NCI-H69 (cell line): ENCODE data around the gene TPM4.
A peak's percentile ranks its signal among the peaks of the same experiment; 100 is the strongest.
"Not testable (repeated sequence)": the region's sequence is repeated elsewhere in the genome, so short reads cannot be mapped to it uniquely, and the experiment has no call there.

ENCODE experiments used
- DNase-seq: peaks from one replicate; lab custom pipeline; 2025; lab: John Stamatoyannopoulos, UW

TPM4 gene

GRCh38 chr19:16073988-16074387, 2.3 kb upstream of the TPM4 start:
- no peak for DNase-seq

GRCh38 chr19:16074488-16075365, 1.6 kb upstream of the TPM4 start:
- DNase-seq = no peak

GRCh38 chr19:16075430-16076153, 703 bp upstream of the TPM4 start:
- DNase-seq = no peak

- peak; percentile 71 for DNase-seq
Measured at GRCh38 chr19:16076958-16077611, 790 bp downstream of the TPM4 start.

- DNase-seq = no peak
Measured at GRCh38 chr19:16077984-16078758, 1.9 kb downstream of the TPM4 start.

GRCh38 chr19:16078759-16079707, 2.7 kb downstream of the TPM4 start:
- DNase-seq = peak; percentile 45

- DNase-seq = no peak
Measured at GRCh38 chr19:16084067-16084685, 7.9 kb downstream of the TPM4 start.

- DNase-seq = no peak
Measured at GRCh38 chr19:16085115-16085514, 8.8 kb downstream of the TPM4 start.

GRCh38 chr19:16087404-16087803, 11.1 kb downstream of the TPM4 start:
- not testable (repeated sequence) for DNase-seq

- DNase-seq = no peak
Measured at GRCh38 chr19:16087940-16088339, 11.6 kb downstream of the TPM4 start.

GRCh38 chr19:16088351-16089009, 12.2 kb downstream of the TPM4 start:
- DNase-seq = no peak

- no peak for DNase-seq
Measured at GRCh38 chr19:16089010-16089846, 12.9 kb downstream of the TPM4 start.

GRCh38 chr19:16091546-16092475, 15.5 kb downstream of the TPM4 start:
- no peak for DNase-seq

GRCh38 chr19:16094360-16095070, 18.2 kb downstream of the TPM4 start:
- no peak for DNase-seq

GRCh38 chr19:16095071-16095571, 18.8 kb downstream of the TPM4 start:
- no peak for DNase-seq

- DNase-seq = no peak
Measured at GRCh38 chr19:16096280-16096855, 20.1 kb downstream of the TPM4 start.

GRCh38 chr19:16098416-16098768, 22.1 kb downstream of the TPM4 start:
- no peak for DNase-seq
